Measurements from ENCODE around the gene ADCY6. TPM values are rescaled to one million over a fixed set of nuclear protein-coding genes. Genes with fewer than 3 reads are reported as not detected.

ADCY6 gene
- total and polyA plus RNA-seq, 2 of the 4 experiments (the other 2 are of a cell fraction), result 18.5 to 34.4 TPM

- in situ Hi-C loops (cut with MboI; ENCODE audit: low sequenced_read_pairs), result no loop called here
- no peak overlapping the region for H2BK20ac ChIP-seq (ENCODE audit: low read depth, low read length)
- H2BK15ac ChIP-seq (ENCODE audit: low read depth, low read length), result no peak overlapping the region
- H3K9me1 ChIP-seq (ENCODE audit: insufficient read depth, low read length), result peaks cover 9% of the 10 kb centered on the region; the same call in 1 of the 2 replicates
- H4K8ac ChIP-seq (ENCODE audit: low read depth in 2 of 2, low read length in 2 of 2), result no peak overlapping the region
- peaks cover 0 to 4% of the 10 kb centered on the region in 2 experiments; a peak in 1 of 4 replicates for H3K79me1 ChIP-seq (ENCODE audit: low read depth in 1 of 2, low read length in 2 of 2)
- POLR2A ChIA-PET (ENCODE audit: unreplicated experiment), result no interaction called here
- H4K20me1 ChIP-seq (ENCODE audit: insufficient read depth, low read length), result peaks cover under 1% of the 10 kb centered on the region; the same call in 1 of the 2 replicates
- WGBS, 2 experiments (ENCODE audit: extremely low coverage in 2 of 2, insufficient read length in 1 of 2), result 100% methylated on average over 1 of the region's 13 CpGs; no CpG with 5 or more reads in 1 of the 2 experiments
- DNase-seq, result no peak
- H3K23ac ChIP-seq (ENCODE audit: low read depth, low read length), result no peak overlapping the region
- 0 out of 2 replicates have a peak, but pooled peaks cover 2% of the 10 kb centered on the region for H3K4me1 ChIP-seq (ENCODE audit: control insufficient read depth, insufficient read depth, low read length)
- no peak overlapping the region for H3K18ac ChIP-seq (ENCODE audit: low read depth, low read length)
- no peak overlapping the region for H3K14ac ChIP-seq (replicated peaks; ENCODE audit: low read depth, low read length)
- no peak overlapping the region for H2AK5ac ChIP-seq (ENCODE audit: low read depth, low read length)
- H2BK120ac ChIP-seq (ENCODE audit: low read depth, low read length), result no peak overlapping the region
- CTCF ChIA-PET, result no interaction called here
- intact Hi-C loops (cut with micrococcal nuclease), result no loop called here
- no peak overlapping the region for H4K5ac ChIP-seq (ENCODE audit: low read depth, low read length)
- ATAC-seq (ENCODE audit: low read depth), result no peak
- dilution Hi-C loops (cut with HindIII; ENCODE audit: low sequenced_read_pairs, unreplicated experiment), result no loop called here
- no TSS peak for BruUV-seq (replicated peaks)
- H2AFZ ChIP-seq (replicated peaks; ENCODE audit: low read length, poor library complexity), result no peak overlapping the region
- no peak overlapping the region for H2BK5ac ChIP-seq (ENCODE audit: low read depth, low read length, poor library complexity, severe bottlenecking)
- peaks cover 81% of the 10 kb centered on the region for H3K36me3 ChIP-seq (ENCODE audit: control insufficient read depth, insufficient read depth, low read length)
- H3K27me3 ChIP-seq (ENCODE audit: control insufficient read depth, insufficient read depth, low read length), result no peaks in the 10 kb centered on the region
- no peak overlapping the region for H3K4me2 ChIP-seq (ENCODE audit: low read depth, low read length)
- no peak overlapping the region for H3K56ac ChIP-seq (ENCODE audit: extremely low read depth, insufficient read depth, low read length)
- TF ChIP-seq RAD21 (IDR thresholded peaks at IDR 0.05; ENCODE audit: low read length), result no peak
- TF ChIP-seq BHLHE40 (IDR thresholded peaks at IDR 0.05; ENCODE audit: low read depth, low read length), result no peak
- no peak for TF ChIP-seq MXI1 (IDR thresholded peaks at IDR 0.05; ENCODE audit: borderline replicate concordance, low read depth, low read length)
- TF ChIP-seq MAFK (IDR thresholded peaks at IDR 0.05; ENCODE audit: low read depth, low read length), result no peak
- no peak for TF ChIP-seq RCOR1 (IDR thresholded peaks at IDR 0.05; ENCODE audit: insufficient replicate concordance, low read length)
- no peak for TF ChIP-seq FOS (IDR thresholded peaks at IDR 0.05; ENCODE audit: low read depth, low read length)
- TF ChIP-seq MAZ (IDR thresholded peaks at IDR 0.05; ENCODE audit: borderline replicate concordance, low read depth, low read length), result no peak
- TF ChIP-seq, protein P1, sequence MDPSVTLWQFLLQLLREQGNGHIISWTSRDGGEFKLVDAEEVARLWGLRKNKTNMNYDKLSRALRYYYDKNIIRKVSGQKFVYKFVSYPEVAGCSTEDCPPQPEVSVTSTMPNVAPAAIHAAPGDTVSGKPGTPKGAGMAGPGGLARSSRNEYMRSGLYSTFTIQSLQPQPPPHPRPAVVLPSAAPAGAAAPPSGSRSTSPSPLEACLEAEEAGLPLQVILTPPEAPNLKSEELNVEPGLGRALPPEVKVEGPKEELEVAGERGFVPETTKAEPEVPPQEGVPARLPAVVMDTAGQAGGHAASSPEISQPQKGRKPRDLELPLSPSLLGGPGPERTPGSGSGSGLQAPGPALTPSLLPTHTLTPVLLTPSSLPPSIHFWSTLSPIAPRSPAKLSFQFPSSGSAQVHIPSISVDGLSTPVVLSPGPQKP (IDR thresholded peaks at IDR 0.05; ENCODE audit: borderline replicate concordance, low read depth, low read length), result no peak
- TF ChIP-seq NFE2L2 (IDR thresholded peaks at IDR 0.05; ENCODE audit: low read depth, low read length), result no peak
- no peak for TF ChIP-seq USF2 (IDR thresholded peaks at IDR 0.05; ENCODE audit: low read depth, low read length)
- TF ChIP-seq CEBPB (IDR thresholded peaks at IDR 0.05; ENCODE audit: low read depth, low read length), result no peak
- no peak for TF ChIP-seq RFX5 (IDR thresholded peaks at IDR 0.05; ENCODE audit: low read depth, low read length)
- TF ChIP-seq POLR2A (IDR thresholded peaks at IDR 0.05; ENCODE audit: low read depth, low read length), result no peak
- TF ChIP-seq CHD1 (IDR thresholded peaks at IDR 0.05; ENCODE audit: low read depth, low read length), result no peak
- no peak for TF ChIP-seq CTCF (conservative IDR thresholded peaks at IDR 0.05; ENCODE audit: low read depth, low read length)
- no peak for TF ChIP-seq SMC3 (IDR thresholded peaks at IDR 0.05; ENCODE audit: low read depth, low read length)
- no peak overlapping the region for H3K4me3 ChIP-seq (ENCODE audit: insufficient read depth, low read depth, low read length)
- H2AK9ac ChIP-seq (replicated peaks; ENCODE audit: low read depth, low read length, poor library complexity), result no peak overlapping the region
- H4K91ac ChIP-seq (ENCODE audit: insufficient read depth, low read depth, low read length), result no peak overlapping the region
- no peak overlapping the region for H3K4ac ChIP-seq (ENCODE audit: low read depth, low read length)
- no peak overlapping the region for H3K27ac ChIP-seq (ENCODE audit: insufficient read depth, low read length)
- H3K9me3 ChIP-seq (ENCODE audit: control insufficient read depth, insufficient read depth, low read length), result no peaks in the 10 kb centered on the region
- no peak overlapping the region for H3K9ac ChIP-seq (ENCODE audit: low read depth, low read length)
These were observed 17.2 kb downstream of the ADCY6 start for GRCh38 chr12:48771588-48772112.

All from IMR-90 (cell line).